Panc1 (cell line): ENCODE data around the gene THAP3.

ENCODE experiments used
- POLR2AphosphoS5 ChIP-seq: IDR thresholded peaks from 2 replicates; pipeline ENCODE4 v1.6.1; 2012; ENCODE audit warnings: mild to moderate bottlenecking, low read depth, low read length, moderate library complexity
- TF ChIP-seq, protein P1 (sequence below): fragments of 450-650 bp; IDR thresholded peaks from 2 replicates; pipeline ENCODE4 v1.5.1; 2017; ENCODE audit warnings: mild to moderate bottlenecking

DNA sequence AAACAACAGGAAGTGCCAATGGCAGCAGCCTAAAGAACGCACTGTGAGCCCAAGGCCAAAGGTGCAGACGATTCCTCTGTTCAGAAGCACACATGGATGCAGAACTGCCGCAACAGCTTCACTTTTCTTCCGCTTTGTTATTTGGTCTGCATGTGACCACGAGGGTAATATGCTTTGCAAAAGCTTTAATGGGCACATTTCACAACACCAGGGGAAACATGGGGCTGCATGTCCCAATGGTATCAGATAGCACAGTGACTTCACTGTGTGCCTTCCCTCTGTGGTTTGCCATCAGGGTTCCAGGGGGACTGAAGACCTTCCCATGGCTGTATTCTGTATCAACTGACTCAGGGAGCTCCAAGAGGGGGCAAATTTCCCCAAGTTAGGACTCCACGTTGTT is 28.3 kb downstream of the THAP3 start:
- TF ChIP-seq, protein P1, sequence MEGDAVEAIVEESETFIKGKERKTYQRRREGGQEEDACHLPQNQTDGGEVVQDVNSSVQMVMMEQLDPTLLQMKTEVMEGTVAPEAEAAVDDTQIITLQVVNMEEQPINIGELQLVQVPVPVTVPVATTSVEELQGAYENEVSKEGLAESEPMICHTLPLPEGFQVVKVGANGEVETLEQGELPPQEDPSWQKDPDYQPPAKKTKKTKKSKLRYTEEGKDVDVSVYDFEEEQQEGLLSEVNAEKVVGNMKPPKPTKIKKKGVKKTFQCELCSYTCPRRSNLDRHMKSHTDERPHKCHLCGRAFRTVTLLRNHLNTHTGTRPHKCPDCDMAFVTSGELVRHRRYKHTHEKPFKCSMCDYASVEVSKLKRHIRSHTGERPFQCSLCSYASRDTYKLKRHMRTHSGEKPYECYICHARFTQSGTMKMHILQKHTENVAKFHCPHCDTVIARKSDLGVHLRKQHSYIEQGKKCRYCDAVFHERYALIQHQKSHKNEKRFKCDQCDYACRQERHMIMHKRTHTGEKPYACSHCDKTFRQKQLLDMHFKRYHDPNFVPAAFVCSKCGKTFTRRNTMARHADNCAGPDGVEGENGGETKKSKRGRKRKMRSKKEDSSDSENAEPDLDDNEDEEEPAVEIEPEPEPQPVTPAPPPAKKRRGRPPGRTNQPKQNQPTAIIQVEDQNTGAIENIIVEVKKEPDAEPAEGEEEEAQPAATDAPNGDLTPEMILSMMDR, result no peak
- no peak for TF ChIP-seq POLR2AphosphoS5
